Cardiac atrium fibroblast (primary cell): ENCODE results near the gene TOPORS. TPM values are rescaled to one million over a fixed set of nuclear protein-coding genes. Genes with fewer than 3 reads are reported as not detected.

Source experiments
- total RNA-seq: library from RNA; depleted of rRNA; stranded (reverse); fragments of >200 nt; gene quantifications from 2 replicates; pipeline ENCODE4 v1.2.3, GENCODE V29; 2015

Gene TOPORS
- 14.1 and 14.6 TPM in 2 replicates for total RNA-seq

DNA sequence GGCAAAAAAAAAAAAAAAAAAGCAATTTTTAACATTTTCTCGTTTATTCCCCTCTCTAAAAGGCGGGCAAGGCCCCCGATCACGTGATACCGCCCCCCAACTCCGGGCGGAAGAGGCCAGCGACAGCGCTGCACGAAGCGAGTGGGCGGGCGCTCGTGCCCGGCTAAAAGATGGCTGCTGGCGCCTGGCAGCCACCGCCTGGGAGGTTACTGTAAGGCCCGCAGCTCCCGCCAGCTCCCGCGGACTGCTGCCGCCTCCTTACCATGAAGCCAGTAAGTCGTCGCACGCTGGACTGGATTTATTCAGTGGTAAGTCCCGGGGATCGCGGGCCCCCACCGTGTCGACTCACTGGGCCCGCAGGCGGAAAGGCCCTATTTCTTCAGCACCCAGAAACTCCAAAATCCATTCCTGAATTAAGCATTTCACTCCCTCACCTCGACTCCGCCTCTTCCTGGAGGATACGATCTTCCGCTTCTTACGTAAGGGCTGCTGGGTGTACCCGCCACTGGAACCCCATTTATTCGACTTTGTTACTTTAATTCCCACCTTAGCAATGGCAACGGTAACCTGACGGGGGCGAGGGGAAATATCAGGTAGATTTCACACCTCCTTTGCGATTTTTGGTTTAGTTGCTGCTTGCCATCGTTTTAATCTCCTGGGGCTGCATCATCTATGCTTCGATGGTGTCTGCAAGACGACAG, at the start of gene TOPORS, which contains the start of gene SMIM27:
Gene TOPORS, minus strand, starts transcription at position 415 of the 701 bp plus-strand sequence. Its CDS starts 150 bp downstream, at position 265.
Gene SMIM27, plus strand, starts transcription at position 156 of the 701 bp plus-strand sequence. Its CDS starts 108 bp downstream, at position 264.

DNA sequence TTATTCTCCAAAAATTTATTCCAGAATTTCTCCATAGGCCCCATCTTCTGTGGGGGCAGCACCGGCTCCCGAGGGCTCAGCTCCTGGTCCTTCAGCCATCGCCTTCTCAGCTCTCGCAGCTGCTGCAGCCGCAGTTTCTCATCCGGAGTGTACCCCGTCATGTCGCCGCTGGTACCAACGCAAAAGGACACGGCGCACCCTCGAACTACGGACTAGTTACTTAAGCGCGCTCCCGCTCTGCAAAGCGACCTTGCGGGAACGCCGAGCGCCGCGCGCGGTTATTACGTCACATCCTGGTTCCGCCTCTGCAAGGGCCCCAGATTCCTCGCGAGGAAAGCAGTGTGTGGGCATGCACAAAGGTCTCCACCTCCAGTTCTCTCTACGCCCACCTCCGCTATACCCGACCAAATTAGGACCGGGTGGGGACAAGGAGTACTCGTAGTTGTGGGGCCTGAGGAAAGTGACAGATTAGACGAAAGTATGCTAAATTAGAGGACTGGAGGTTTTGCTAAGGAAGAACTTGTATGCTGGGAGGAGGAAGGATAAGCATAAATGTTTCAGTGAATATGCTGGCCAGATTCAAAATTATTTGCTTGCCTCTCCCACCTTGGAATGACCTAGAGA, 20.6 kb upstream of the TOPORS start, which contains the start of gene NDUFB6:
Gene NDUFB6, minus strand, starts transcription at position 260 of the 624 bp plus-strand sequence. Its CDS starts 99 bp downstream, at position 161.

DNA sequence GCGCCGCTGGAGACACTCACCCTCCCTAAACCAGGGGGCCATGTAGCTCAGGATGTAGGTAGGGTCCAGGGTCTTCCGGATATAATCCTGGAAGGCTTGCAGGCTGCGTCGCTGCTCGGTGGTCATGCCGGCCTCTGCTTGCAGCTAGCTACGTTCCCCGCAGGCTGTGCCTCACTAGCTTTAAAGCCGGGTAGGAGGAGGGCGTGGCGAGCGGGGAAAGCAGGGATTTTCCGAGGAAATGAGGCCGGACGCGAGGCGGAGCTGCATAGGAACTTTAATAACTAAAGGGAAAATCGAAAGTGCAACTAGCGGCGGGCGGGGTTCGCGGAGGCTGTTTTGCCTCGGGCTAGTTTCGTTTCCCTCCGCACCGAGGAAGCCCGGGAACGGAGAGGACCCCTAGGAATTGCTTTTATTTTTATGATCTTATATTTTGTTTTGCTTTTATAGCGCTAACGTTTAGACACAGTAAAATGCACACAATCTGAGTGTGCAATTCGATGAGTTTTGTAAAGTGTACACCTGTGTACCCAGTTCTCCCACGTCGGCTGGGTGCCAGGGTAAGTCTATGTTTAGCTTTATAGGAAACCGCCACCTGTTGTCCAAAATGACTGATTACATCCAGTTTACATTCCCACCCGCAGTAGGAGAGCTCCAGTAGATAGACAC, 26.2 kb downstream of the TOPORS start, which contains the start of gene RIGI:
Gene RIGI, minus strand, starts transcription at position 156 of the 666 bp plus-strand sequence. Its CDS starts 30 bp downstream, at position 126.

Other genes with a start within 250 kb of the TOPORS start
- 63.4 and 103 TPM in 2 replicates for gene ACO1, start 167.9 kb downstream of the TOPORS start, total RNA-seq
- 5.2 and 6.3 TPM in 2 replicates for gene RIGI, start 26.4 kb downstream of the TOPORS start, total RNA-seq
- gene SMIM27, start 259 bp downstream of the TOPORS start, total RNA-seq, result 2.9 and 4.4 TPM in 2 replicates
- gene NDUFB6, start 20.6 kb upstream of the TOPORS start, total RNA-seq, result 36.6 and 51.4 TPM in 2 replicates
- gene TAF1L, start 83.1 kb upstream of the TOPORS start, total RNA-seq, result not detected in 2 replicates
- not detected in 2 replicates for gene TMEM215, start 231.0 kb upstream of the TOPORS start, total RNA-seq